ENCODE results near the gene KRT13.

Gene KRT13

GRCh38 chr17:41464173-41464572 is 41.2 kb downstream of the KRT13 start:
- no peak for FAIRE-seq

- FAIRE-seq, result no peak
Observed at GRCh38 chr17:41463746-41464145, 41.7 kb downstream of the KRT13 start.

GRCh38 chr17:41462705-41463104 is 42.7 kb downstream of the KRT13 start:
- FAIRE-seq, result no peak

GRCh38 chr17:41457676-41458075 is 47.7 kb downstream of the KRT13 start:
- no peak for FAIRE-seq

GRCh38 chr17:41456204-41456603 is 49.2 kb downstream of the KRT13 start:
- no peak for FAIRE-seq

- FAIRE-seq, result no peak
Observed at GRCh38 chr17:41455236-41455635, 50.2 kb downstream of the KRT13 start.

- no peak for FAIRE-seq
Observed at GRCh38 chr17:41453066-41453465, 52.3 kb downstream of the KRT13 start.

DNA sequence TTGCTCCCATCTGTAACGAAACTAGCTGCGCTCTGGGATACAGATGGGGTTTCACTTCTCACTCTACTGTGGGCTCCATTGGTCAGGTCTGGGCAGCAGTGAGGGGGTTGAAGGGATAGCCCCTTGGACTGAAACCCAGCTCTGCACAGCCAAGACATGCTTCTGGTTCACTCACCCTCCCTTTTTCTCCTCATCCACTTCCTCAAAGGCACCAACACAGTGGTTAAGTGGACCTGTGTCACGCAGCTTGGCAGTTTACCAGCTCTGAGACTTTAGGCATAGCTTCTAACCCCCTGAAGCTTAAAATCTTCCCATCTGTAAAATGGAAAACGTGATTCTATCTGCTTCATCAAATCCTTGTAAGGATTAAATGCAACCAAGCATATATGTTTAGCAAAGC is 53.1 kb downstream of the KRT13 start:
- FAIRE-seq, result no peak

DNA sequence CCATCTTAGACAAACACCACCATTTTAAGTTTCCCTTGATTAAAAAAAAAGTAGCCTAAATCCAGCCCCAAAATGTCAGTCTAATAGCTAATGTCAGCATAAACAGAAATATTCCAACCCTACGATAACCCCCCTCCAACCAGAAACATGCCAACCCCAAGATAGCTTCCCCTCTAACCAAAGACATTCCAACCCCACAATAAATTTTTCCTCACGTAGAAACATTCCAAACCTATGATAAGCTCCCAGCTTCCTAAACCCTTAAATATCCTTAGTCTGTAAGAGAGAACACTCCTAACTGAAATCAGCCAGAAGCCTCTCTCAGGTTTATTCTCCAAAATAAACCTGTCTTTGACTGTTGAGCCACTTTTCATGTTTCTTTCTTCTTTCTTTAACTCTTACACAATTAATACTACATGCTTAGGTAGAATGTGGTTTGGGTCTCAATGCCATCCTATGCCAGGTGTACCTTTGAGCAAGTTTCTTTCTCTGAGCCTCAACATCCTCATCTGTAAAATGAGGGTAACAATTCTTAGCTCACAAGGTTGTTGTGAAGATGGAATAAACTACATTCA is 54.2 kb downstream of the KRT13 start:
- FAIRE-seq, result no peak
